K562 (cell line): ENCODE results near the gene FFAR1. TPM values are rescaled to one million over a fixed set of nuclear protein-coding genes. Genes with fewer than 3 reads are reported as not detected.

Source experiments
- ARHGAP35 ChIP-seq: fragments of 450-650 bp; IDR thresholded peaks from 2 replicates; pipeline ENCODE4 v1.6.1; 2018; ENCODE audit not compliant: partially characterized antibody
- BCL6 ChIP-seq: fragments of 250-450 bp; sonication (Bioruptor Pico); IDR thresholded peaks from 2 replicates; pipeline ENCODE4 v1.4.0; 2020
- CBX5 ChIP-seq: IDR thresholded peaks from 2 replicates; pipeline ENCODE4 v1.6.1; 2014; ENCODE audit warnings: low read depth, borderline replicate concordance
- CC2D1A ChIP-seq: fragments of 450-650 bp; IDR thresholded peaks from 2 replicates; pipeline ENCODE4 v1.6.1; 2017; ENCODE audit warnings: mild to moderate bottlenecking
- CCAR2 ChIP-seq: fragments of 200-400 bp; formaldehyde crosslinking; IDR thresholded peaks from 2 replicates; pipeline ENCODE4 v1.6.1; 2017; ENCODE audit warnings: mild to moderate bottlenecking, low read depth, low read length
- CTBP1 ChIP-seq: fragments of 450-650 bp; IDR thresholded peaks from 2 replicates; pipeline ENCODE4 v1.6.1; 2016; ENCODE audit warnings: borderline replicate concordance
- DIDO1 ChIP-seq: fragments of 450-650 bp; IDR thresholded peaks from 2 replicates; pipeline ENCODE4 v1.6.1; 2016; ENCODE audit warnings: low read depth, missing biosample characterization, missing genetic modification characterization
- HDAC8 ChIP-seq: fragments of 450-650 bp; IDR thresholded peaks from 2 replicates; pipeline ENCODE4 v1.6.1; 2016; ENCODE audit warnings: mild to moderate bottlenecking, missing genetic modification characterization, moderate library complexity, missing compliant biosample characterization
- HNRNPH1 ChIP-seq: fragments of 200-400 bp; formaldehyde crosslinking; optimal IDR thresholded peaks from 2 replicates; pipeline ENCODE3; 2017; ENCODE audit warnings: low read depth, mild to moderate bottlenecking, low read length, moderate library complexity
- KDM2B ChIP-seq: fragments of 250-450 bp; sonication (Bioruptor Pico); IDR thresholded peaks from 2 replicates; pipeline ENCODE4 v1.8.0; 2021; ENCODE audit warnings: mild to moderate bottlenecking, moderate library complexity
- RFX7 ChIP-seq: fragments of 250-450 bp; sonication (Bioruptor Pico); IDR thresholded peaks from 2 replicates; pipeline ENCODE4 v1.5.1; 2021; ENCODE audit warnings: mild to moderate bottlenecking
- SNRNP70 ChIP-seq: fragments of 200-400 bp; formaldehyde crosslinking; optimal IDR thresholded peaks from 2 replicates; pipeline ENCODE3; 2017; ENCODE audit warnings: low read depth, low read length
- TRIM24 ChIP-seq, 2 experiments: fragments of 450-650 bp; IDR thresholded peaks; 2 replicates each; pipeline ENCODE4 v1.6.1; 2016
- ZNF124 ChIP-seq: sonication (generic); formaldehyde crosslinking; IDR thresholded peaks from 2 replicates; pipeline ENCODE4 v1.8.1; 2022; ENCODE audit warnings: missing genetic modification reagents
- ZNF140 ChIP-seq: fragments of 250-450 bp; sonication (Bioruptor Pico); IDR thresholded peaks from 2 replicates; pipeline ENCODE4 v1.8.0; 2021; ENCODE audit warnings: moderate library complexity, mild to moderate bottlenecking, inconsistent platforms
- ZNF785 ChIP-seq: fragments of 250-450 bp; sonication (Bioruptor Pico); IDR thresholded peaks from 2 replicates; pipeline ENCODE4 v1.4.0; 2020; ENCODE audit warnings: mild to moderate bottlenecking
- ZSCAN29 ChIP-seq: fragments of 450-650 bp; IDR thresholded peaks from 2 replicates; pipeline ENCODE4 v1.6.1; 2017
- polyA plus RNA-seq, 8 experiments: library from polyadenylated mRNA; depleted of rRNA in 4 of 8; stranded (reverse) in 5 of 8; unstranded in 3 of 8; fragments of >200 nt; fragmentation: Nextera tagmentation in 2 of 8; fragmentation: Illumina TruSeq in 1 of 8; extraction: Ambion mirVana in 2 of 8; extraction: Trizol in 1 of 8; gene quantifications; 2 replicates each; pipeline versions ENCODE4 v1.2.1 to v1.2.3, GENCODE V29; 2011 to 2014; ENCODE audit warnings: inconsistent platforms in 1 of 8, missing spikeins in 1 of 8
- total RNA-seq, 7 experiments: library from RNA; depleted of rRNA in 6 of 7; stranded (reverse); fragments of >200 nt in 6 of 7; fragmentation: Illumina TruSeq in 2 of 7; extraction: Trizol in 2 of 7; gene quantifications; 2 replicates each; pipeline versions ENCODE4 v1.2.1 to v1.2.3, GENCODE V29; 2011 to 2021; ENCODE audit warnings: low replicate concordance in 1 of 7
- TF ChIP-seq, protein P1 (sequence below), 3 experiments: IDR thresholded peaks in 2 of 3; conservative IDR thresholded peaks in 1 of 3; 2 replicates each; pipeline ENCODE4 v1.5.1; 2011 to 2012; ENCODE audit warnings: low read length in 3 of 3, mild to moderate bottlenecking in 3 of 3, control low read depth in 2 of 3, improper control_type of control experiment in 1 of 3, inconsistent platforms in 1 of 3, low read depth in 1 of 3, mixed read lengths in 1 of 3, moderate library complexity in 1 of 3; ENCODE audit not compliant: insufficient read depth in 2 of 3
- TF ChIP-seq, protein P2 (sequence below): fragments of 250-450 bp; sonication (Bioruptor Pico); IDR thresholded peaks from 2 replicates; pipeline ENCODE4 v1.8.0; 2022; ENCODE audit warnings: inconsistent platforms, mild to moderate bottlenecking, moderate library complexity, borderline replicate concordance
- TF ChIP-seq, protein P3 (sequence below): fragments of 250-450 bp; sonication (Bioruptor Pico); IDR thresholded peaks from 2 replicates; pipeline ENCODE4 v1.5.0; 2022; ENCODE audit warnings: mild to moderate bottlenecking
- TF ChIP-seq, protein P4 (sequence below): fragments of 450-650 bp; formaldehyde crosslinking; IDR thresholded peaks from 2 replicates; pipeline ENCODE4 v1.4.0; 2022; ENCODE audit warnings: missing genetic modification characterization
- TF ChIP-seq, protein P5 (sequence below): fragments of 250-450 bp; sonication (Bioruptor Pico); IDR thresholded peaks from 2 replicates; pipeline ENCODE4 v1.5.0; 2020; ENCODE audit warnings: mild to moderate bottlenecking

FFAR1 gene
- total and polyA plus RNA-seq, 9 of the 15 experiments (the other 6 are each of a cell fraction or from before 2014, with no cell fraction given), result not detected

DNA sequence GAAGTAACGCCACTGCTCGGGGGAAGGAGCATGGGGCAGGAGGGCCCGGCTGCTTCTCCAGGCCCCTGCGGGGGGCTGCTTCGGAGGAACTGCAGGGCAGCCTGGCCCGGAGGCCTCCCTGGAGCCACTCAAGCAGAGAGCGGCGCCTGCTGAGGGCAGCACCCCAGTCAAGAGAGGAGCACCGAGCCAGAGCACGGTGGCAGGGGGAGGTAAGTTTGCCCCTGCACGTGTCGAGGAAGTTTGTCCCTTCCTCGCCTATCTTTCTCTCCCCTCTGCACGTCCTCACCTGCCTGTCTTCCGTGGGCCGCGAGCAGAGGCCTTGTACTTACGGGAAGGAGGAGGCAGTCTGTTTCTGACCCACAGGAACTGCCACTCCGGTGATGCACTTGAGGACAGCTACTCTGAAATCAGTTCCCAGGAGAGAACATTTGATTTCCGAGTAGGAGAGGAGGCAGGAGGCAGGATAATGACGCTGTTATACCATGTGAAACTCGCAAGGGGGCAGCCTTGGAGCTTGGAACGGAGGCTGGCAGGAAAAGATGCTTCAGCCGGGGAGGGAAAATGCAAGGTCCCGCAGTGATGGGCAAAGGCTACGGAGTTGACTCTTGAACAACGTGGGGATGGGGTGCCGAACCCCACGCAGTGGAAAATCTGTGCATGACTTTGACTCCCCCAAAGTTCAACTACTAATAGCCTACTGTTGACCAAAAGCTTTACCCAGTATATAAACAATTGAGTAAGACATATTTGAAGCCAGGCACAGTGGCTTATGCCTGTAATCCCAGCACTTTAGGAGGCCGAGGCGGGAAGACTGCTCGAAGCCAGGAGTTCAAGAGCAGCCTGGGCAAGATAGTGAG is 5.0 kb downstream of the FFAR1 start (continued):
- TF ChIP-seq, protein P1, sequence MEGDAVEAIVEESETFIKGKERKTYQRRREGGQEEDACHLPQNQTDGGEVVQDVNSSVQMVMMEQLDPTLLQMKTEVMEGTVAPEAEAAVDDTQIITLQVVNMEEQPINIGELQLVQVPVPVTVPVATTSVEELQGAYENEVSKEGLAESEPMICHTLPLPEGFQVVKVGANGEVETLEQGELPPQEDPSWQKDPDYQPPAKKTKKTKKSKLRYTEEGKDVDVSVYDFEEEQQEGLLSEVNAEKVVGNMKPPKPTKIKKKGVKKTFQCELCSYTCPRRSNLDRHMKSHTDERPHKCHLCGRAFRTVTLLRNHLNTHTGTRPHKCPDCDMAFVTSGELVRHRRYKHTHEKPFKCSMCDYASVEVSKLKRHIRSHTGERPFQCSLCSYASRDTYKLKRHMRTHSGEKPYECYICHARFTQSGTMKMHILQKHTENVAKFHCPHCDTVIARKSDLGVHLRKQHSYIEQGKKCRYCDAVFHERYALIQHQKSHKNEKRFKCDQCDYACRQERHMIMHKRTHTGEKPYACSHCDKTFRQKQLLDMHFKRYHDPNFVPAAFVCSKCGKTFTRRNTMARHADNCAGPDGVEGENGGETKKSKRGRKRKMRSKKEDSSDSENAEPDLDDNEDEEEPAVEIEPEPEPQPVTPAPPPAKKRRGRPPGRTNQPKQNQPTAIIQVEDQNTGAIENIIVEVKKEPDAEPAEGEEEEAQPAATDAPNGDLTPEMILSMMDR (IDR thresholded peaks at IDR 0.05 in 2 of 3, conservative IDR thresholded peaks at IDR 0.05 in 1 of 3; ENCODE audit: insufficient read depth in 2 of 3, low read depth in 1 of 3, low read length in 3 of 3), result peak; percentile 92 to 96 (median 93)
- TF ChIP-seq ARHGAP35, result no peak
- no peak for TF ChIP-seq ZNF140 (CRISPR knock-in tag)
- TF ChIP-seq DIDO1, result no peak
- TF ChIP-seq, protein P2, sequence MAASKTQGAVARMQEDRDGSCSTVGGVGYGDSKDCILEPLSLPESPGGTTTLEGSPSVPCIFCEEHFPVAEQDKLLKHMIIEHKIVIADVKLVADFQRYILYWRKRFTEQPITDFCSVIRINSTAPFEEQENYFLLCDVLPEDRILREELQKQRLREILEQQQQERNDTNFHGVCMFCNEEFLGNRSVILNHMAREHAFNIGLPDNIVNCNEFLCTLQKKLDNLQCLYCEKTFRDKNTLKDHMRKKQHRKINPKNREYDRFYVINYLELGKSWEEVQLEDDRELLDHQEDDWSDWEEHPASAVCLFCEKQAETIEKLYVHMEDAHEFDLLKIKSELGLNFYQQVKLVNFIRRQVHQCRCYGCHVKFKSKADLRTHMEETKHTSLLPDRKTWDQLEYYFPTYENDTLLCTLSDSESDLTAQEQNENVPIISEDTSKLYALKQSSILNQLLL (CRISPR knock-in tag), result no peak
- no peak for TF ChIP-seq ZNF124
- TF ChIP-seq CBX5, result no peak
- TF ChIP-seq RFX7 (CRISPR knock-in tag), result no peak
- TF ChIP-seq KDM2B (CRISPR knock-in tag), result no peak
- no peak for TF ChIP-seq BCL6
- peak; percentile 95; the same call in 1 of the 2 replicates for TF ChIP-seq CTBP1
- TF ChIP-seq, protein P3, sequence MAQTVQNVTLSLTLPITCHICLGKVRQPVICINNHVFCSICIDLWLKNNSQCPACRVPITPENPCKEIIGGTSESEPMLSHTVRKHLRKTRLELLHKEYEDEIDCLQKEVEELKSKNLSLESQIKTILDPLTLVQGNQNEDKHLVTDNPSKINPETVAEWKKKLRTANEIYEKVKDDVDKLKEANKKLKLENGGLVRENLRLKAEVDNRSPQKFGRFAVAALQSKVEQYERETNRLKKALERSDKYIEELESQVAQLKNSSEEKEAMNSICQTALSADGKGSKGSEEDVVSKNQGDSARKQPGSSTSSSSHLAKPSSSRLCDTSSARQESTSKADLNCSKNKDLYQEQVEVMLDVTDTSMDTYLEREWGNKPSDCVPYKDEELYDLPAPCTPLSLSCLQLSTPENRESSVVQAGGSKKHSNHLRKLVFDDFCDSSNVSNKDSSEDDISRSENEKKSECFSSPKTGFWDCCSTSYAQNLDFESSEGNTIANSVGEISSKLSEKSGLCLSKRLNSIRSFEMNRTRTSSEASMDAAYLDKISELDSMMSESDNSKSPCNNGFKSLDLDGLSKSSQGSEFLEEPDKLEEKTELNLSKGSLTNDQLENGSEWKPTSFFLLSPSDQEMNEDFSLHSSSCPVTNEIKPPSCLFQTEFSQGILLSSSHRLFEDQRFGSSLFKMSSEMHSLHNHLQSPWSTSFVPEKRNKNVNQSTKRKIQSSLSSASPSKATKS (CRISPR knock-in tag), result no peak
- no peak for TF ChIP-seq ZSCAN29
- no peak for TF ChIP-seq TRIM24 (IDR thresholded peaks at IDR 0.05)
- no peak for TF ChIP-seq HNRNPH1
- 0 out of 2 replicates have a peak, but pooled peaks have one; percentile 76 for TF ChIP-seq CC2D1A
- no peak for TF ChIP-seq SNRNP70
- TF ChIP-seq ZNF785, result no peak
- no peak for TF ChIP-seq CCAR2
- TF ChIP-seq, protein P4, sequence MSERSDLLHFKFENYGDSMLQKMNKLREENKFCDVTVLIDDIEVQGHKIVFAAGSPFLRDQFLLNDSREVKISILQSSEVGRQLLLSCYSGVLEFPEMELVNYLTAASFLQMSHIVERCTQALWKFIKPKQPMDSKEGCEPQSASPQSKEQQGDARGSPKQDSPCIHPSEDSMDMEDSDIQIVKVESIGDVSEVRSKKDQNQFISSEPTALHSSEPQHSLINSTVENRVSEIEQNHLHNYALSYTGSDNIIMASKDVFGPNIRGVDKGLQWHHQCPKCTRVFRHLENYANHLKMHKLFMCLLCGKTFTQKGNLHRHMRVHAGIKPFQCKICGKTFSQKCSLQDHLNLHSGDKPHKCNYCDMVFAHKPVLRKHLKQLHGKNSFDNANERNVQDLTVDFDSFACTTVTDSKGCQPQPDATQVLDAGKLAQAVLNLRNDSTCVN (CRISPR knock-in tag), result no peak
- TF ChIP-seq, protein P5, sequence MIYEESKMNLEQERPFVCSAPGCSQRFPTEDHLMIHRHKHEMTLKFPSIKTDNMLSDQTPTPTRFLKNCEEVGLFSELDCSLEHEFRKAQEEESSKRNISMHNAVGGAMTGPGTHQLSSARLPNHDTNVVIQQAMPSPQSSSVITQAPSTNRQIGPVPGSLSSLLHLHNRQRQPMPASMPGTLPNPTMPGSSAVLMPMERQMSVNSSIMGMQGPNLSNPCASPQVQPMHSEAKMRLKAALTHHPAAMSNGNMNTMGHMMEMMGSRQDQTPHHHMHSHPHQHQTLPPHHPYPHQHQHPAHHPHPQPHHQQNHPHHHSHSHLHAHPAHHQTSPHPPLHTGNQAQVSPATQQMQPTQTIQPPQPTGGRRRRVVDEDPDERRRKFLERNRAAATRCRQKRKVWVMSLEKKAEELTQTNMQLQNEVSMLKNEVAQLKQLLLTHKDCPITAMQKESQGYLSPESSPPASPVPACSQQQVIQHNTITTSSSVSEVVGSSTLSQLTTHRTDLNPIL (CRISPR knock-in tag), result no peak
- no peak for TF ChIP-seq HDAC8 (tag)
